Stimulated activated CD4-positive, alpha-beta T cell treated with anti-CD3 and anti-CD28 coated beads, Interleukin-1b, Interleukin-23, amount 100 ng/mL, for 1 hour (primary cell): Measurements from ENCODE around the gene AKAP12.
"Not testable (repeated sequence)": the region's sequence is repeated elsewhere in the genome, so short reads cannot be mapped to it uniquely, and the experiment has no call there.

Experiments used
- DNase-seq, 2 donors: peaks; one replicate each; pipeline ENCODE4 v3.0.0-alpha.2; 2020; ENCODE audit warnings: low read depth in 2 of 2

The AKAP12 gene

DNA sequence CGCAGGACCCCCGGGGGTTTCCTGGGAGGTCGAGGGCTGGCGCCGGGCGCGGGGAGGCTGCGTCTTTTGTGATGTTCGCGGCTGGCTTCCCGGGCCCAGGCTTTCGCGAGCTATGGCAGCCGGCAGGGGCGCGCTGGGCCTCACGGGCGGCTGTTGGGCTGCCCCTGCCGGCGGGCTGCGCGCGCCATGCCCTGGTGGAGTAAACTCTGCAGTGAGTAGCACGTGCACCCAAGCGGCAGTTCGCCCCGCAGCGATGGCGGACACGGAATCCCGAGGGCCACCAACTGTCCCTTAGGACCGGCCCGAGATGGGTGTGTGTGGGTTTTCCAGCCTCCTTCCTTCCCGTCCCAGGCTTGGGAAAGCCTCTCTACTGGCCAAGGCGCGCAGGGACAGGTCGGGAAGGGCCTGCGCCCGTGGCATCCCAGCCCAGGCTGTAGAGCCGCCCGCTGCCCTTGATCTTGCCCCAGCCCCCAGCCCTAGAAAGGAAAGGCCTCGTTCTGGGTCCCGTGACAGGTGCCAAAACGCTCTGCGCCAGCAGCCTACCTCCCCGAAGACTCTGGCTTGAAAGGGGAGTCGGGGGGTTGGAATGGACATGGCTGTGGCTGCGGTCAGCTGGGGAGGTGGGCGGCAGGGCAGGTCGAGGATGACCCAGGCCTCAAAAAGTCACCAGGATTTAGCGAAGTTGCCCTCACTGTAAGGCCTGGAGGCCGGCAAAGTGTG, 101.9 kb downstream of the AKAP12 start:
- DNase-seq: no peak

DNA sequence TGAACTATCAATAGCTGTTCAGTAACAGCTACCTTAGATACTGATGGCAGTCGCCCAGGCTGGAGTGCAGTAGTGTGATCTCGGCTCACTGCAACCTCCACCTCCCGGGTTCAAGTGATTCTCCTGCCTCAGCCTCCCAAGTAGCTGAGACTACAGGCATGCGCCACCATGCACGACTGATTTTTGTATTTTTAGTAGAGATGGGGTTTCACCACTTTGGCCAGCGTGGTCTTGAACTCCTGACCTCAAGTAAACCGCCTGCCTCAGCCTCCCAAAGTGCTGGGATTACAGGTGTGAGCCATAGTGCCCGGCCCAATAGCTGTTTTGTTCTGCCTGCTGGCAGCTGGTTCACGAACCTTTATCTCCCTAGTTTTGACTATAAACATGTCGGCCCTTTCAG, 103.0 kb downstream of the AKAP12 start:
- DNase-seq: not testable (repeated sequence)

DNA sequence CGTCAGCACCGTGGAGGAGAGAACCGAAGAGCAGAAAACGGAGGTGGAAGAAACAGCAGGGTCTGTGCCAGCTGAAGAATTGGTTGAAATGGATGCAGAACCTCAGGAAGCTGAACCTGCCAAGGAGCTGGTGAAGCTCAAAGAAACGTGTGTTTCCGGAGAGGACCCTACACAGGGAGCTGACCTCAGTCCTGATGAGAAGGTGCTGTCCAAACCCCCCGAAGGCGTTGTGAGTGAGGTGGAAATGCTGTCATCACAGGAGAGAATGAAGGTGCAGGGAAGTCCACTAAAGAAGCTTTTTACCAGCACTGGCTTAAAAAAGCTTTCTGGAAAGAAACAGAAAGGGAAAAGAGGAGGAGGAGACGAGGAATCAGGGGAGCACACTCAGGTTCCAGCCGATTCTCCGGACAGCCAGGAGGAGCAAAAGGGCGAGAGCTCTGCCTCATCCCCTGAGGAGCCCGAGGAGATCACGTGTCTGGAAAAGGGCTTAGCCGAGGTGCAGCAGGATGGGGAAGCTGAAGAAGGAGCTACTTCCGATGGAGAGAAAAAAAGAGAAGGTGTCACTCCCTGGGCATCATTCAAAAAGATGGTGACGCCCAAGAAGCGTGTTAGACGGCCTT, 110.0 kb downstream of the AKAP12 start:
- DNase-seq: no peak

GRCh38 chr6:151350442-151351145, 110.8 kb downstream of the AKAP12 start:
- no peak for DNase-seq

DNA sequence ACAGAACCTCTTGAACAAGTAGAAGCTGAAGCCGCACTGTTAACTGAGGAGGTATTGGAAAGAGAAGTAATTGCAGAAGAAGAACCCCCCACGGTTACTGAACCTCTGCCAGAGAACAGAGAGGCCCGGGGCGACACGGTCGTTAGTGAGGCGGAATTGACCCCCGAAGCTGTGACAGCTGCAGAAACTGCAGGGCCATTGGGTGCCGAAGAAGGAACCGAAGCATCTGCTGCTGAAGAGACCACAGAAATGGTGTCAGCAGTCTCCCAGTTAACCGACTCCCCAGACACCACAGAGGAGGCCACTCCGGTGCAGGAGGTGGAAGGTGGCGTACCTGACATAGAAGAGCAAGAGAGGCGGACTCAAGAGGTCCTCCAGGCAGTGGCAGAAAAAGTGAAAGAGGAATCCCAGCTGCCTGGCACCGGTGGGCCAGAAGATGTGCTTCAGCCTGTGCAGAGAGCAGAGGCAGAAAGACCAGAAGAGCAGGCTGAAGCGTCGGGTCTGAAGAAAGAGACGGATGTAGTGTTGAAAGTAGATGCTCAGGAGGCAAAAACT, 111.5 kb downstream of the AKAP12 start:
- no peak for DNase-seq

- no peak for DNase-seq
Observed at GRCh38 chr6:151351731-151352130, 112.0 kb downstream of the AKAP12 start.

DNA sequence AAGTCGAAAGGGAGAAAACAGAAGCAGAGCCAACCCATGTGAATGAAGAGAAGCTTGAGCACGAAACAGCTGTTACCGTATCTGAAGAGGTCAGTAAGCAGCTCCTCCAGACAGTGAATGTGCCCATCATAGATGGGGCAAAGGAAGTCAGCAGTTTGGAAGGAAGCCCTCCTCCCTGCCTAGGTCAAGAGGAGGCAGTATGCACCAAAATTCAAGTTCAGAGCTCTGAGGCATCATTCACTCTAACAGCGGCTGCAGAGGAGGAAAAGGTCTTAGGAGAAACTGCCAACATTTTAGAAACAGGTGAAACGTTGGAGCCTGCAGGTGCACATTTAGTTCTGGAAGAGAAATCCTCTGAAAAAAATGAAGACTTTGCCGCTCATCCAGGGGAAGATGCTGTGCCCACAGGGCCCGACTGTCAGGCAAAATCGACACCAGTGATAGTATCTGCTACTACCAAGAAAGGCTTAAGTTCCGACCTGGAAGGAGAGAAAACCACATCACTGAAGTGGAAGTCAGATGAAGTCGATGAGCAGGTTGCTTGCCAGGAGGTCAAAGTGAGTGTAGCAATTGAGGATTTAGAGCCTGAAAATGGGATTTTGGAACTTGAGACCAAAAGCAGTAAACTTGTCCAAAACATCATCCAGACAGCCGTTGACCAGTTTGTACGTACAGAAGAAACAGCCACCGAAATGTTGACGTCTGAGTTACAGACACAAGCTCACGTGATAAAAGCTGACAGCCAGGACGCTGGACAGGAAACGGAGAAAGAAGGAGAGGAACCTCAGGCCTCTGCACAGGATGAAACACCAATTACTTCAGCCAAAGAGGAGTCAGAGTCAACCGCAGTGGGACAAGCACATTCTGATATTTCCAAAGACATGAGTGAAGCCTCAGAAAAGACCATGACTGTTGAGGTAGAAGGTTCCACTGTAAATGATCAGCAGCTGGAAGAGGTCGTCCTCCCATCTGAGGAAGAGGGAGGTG, 112.9 kb downstream of the AKAP12 start:
- no peak for DNase-seq

- DNase-seq: no peak
Observed at GRCh38 chr6:151353795-151354194, 114.0 kb downstream of the AKAP12 start.

GRCh38 chr6:151356983-151357382, 117.2 kb downstream of the AKAP12 start:
- DNase-seq: not testable (repeated sequence)

DNA sequence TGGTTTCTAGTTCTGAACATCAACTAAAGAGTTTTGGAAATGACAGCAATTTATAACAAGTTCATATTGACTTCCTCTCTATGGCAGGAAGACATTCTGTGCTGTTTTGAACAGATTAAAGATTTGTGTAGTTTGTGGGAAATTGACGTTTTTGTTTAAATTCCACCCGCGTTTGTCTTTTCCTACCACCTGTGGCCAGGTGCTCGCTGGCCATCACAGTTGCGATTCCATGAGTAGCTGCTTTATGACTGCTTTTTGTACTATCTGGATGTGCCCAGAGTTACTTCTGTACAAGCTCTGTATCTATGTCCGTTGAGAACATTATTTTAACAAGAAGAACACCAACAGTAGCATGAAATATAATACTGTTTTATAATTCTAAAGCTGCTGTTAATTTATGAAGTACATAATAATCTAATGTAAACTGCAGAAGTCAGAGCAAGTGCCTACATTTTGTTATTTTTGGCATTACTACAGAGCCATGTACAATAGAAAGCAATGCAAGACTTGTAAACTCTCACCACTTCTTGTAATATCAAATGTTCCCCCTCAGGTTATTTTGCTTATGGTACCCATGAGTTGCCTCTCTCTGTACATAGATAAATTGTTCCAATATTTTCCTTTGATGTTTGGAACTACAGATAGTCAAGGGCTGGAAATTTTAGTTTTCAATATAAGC, 118.1 kb downstream of the AKAP12 start:
- no peak for DNase-seq

GRCh38 chr6:151358475-151358874, 118.7 kb downstream of the AKAP12 start:
- no peak for DNase-seq

GRCh38 chr6:151359486-151359885, 119.7 kb downstream of the AKAP12 start:
- no peak for DNase-seq

DNA sequence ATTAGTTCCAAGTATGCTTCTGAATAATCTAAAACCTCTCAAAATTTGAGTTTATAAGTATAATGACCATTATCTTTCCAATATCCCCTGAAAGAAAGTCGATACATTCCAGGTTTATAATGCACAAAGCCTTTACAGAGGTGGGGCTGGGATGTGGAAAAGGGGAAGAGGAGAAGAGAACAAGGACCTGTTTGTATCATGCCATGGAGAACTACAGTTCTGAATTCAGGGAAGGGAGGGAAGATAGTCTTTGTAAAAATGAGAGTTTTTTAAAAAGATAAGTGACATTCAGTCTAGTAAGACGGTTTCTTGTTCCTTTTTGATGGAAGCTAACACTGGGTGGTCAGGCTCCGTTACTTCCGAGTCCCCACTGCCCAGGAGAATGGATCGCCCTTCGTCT, 125.5 kb downstream of the AKAP12 start:
- no peak for DNase-seq

DNA sequence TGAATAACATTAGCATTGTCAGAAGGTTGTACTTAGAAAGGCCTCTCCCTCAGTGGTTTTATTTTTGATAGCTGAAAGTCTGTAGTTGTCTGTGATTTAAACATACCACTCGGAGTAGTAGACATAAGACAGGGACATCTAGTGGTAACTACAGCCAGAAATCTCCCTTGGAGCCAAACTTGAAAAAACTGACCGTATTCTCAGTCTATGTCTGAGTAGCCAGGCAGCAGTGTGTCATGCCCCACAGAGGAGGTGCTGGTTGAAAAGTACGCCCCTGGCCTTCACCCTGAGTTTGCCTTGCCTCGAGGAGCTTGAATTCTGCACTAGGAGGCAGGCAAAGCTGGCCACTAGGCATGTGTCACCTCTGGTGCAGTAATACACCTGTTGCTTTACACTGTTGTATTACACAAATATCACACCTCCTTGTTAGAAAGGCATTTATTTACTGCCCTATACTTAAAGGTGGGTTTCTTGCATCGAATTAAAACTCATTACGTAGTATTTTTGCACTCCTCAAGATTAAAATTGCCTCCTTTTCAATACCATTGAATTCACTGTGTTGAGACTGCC, 130.8 kb downstream of the AKAP12 start:
- DNase-seq: no peak

- no peak for DNase-seq
Observed at GRCh38 chr6:151372164-151372563, 132.4 kb downstream of the AKAP12 start.

- no peak for DNase-seq
Observed at GRCh38 chr6:151374036-151374683, 134.4 kb downstream of the AKAP12 start.

DNA sequence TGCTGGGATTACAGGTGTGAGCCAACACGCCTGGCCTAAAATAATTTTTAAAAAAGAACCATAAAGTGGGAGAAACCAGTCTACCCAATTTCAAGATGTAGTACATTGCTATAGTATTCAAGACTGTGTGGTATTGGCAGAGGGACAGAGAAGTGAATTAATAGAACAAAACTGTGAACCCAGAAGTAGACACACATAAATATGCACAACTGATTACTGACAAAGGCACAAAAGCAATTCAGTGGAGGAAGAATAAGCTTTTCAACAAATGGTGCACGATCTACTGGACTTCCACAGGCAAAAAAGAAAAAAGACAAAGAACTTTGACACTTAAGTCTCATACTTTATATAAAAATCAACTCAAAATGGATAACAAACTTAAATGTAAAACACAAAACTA, 136.1 kb downstream of the AKAP12 start:
- DNase-seq: no peak

- no peak for DNase-seq
Observed at GRCh38 chr6:151376440-151376839, 136.7 kb downstream of the AKAP12 start.

DNA sequence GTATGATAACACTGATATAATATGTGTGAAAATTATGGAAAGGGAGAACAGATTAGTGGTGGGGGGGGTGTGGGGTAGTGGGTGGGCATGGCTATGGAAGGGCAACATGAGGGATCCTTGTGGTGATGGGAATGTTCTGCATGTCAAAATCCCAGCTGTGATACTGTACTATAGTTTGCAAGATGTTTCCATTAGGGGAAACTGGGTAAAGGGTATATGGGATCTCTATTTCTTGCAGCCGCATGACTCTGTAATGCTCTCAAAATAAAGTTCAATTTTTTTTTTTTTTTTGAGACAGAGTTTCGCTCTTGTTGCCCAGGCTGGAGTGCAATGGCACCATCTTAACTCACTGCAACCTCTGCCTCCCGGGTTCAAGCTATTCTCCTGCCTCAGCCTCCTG, 137.3 kb downstream of the AKAP12 start:
- DNase-seq: no peak
